SIG-M5 treated with dmso at 0.1 percent for 504 hours (cell line): Measurements from ENCODE around the gene ANKRD44.
"Not testable (repeated sequence)": the region's sequence is repeated elsewhere in the genome, so short reads cannot be mapped to it uniquely, and the experiment has no call there.

ENCODE experiments used
- DNase-seq: peaks from one replicate; lab custom pipeline; 2025; ENCODE audit not compliant: unreplicated experiment; lab: John Stamatoyannopoulos, UW

ANKRD44 gene

DNA sequence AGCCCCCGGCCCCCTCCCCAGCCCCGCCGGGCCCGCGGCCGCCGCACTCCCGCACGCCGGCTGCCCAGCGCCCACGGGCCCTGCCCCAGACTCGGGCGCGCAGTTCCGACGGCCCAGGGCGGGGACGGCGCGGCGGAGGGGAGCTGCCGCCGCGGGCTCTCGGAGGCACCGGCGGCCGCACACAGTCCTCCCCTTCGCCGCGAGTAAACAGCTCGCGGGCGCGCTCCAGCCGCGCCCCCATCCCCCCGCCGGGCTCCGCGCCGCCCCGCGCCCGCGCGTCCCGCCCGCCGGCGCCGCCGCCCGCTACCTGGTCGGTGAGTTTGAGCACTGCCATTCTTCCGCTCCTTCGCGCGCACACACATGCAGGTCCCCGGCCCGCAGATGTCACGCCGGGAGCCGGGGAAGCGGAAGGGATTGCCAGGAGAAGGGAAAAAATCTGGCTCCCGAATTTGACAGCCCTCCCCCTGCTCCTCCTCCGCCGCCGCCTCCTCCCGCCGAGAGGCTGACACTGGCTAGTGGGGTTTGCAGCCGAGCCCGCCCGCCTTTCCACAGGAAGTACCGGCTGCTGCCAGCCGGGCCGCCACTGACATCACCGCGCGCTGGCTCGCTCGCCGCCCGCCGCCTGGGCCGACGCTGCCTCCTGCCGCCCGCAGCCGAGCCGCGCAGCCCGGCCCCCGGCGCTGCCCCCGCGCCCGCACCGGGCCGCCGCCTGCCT lies at the start of gene ANKRD44:
Gene ANKRD44 (minus strand): TSS at position 510 of the 715 bp plus-strand sequence. CDS start 176 bp downstream, at position 334.
- peak; percentile 85 for DNase-seq

- no peak for DNase-seq
Observed at GRCh38 chr2:197359859-197360258, 49.3 kb upstream of the ANKRD44 start.

DNA sequence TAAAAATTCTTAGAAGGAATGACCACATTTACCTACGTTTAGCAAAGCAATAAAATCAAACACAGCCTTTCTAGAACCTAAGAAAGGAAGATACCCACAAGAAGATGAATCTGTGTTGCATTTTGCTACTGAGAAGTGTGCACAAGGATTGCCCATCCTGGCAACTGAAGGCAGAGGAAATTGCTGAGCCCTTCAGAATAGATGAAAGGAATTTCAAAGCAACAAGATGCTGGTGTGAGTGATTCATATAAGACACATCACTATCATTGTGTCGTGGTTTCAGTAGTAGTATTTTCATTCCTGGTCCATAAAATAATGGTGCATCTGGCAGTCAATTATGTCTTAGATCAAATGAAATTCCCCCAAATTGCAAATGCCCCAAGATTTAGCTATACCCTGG lies 48.4 kb upstream of the ANKRD44 start:
- no peak for DNase-seq

DNA sequence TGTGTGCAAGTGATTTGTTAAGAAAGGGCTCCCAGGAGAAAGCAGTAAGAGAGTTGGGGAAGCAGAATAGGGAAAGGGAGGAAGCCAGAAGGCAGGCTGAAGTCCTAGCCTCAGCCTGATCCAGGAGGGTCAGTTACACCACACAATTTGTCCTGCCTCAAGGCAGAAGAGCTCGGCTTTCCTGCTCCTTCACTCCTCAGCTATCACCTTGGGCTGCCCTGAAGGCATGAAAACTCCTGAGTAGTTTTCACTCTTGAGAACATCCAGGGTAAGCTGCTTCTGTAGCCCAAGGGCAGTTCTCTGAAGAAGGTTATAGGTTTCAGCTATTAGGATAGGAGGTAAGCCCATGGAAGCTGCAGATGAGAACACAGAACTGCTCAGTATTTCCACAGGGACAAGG lies 47.4 kb upstream of the ANKRD44 start:
- no peak for DNase-seq

- DNase-seq = peak; percentile 32
Observed at GRCh38 chr2:197356136-197356535, 45.6 kb upstream of the ANKRD44 start.

GRCh38 chr2:197354169-197354558 lies 43.6 kb upstream of the ANKRD44 start:
- DNase-seq = no peak

DNA sequence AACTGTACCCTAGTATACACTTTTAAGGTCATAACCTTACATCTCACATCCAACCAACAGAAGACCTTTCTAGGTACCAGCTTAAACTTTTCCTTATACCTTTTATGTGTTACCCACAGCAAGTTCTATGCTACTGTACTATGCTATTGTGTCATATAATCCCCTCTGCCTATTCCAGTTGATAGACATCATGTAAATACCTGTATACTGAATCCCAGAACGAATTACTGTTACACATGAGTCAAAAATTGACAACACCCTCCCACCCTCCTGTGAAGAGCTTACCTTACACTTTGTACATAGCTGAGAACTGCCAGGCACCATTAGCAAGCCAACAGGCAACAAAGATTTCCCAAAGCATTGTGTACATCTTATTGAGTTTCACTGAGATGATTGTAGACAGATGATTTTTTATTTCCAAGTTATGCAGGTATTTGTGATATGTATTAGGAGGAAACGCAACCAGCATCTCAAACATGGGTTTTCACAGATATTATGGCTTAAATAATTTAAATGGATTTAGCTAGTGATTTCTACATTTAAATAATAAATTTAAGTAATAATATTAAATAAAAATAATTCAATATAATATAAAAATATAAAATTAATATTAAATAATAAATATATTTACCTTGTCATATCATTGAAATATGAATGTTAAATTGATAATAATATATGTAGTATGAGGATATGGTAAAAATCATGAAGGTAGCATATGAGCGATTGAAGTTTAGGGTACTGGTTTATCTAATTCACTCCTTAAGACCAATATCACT lies 43.0 kb upstream of the ANKRD44 start:
- DNase-seq = no peak

DNA sequence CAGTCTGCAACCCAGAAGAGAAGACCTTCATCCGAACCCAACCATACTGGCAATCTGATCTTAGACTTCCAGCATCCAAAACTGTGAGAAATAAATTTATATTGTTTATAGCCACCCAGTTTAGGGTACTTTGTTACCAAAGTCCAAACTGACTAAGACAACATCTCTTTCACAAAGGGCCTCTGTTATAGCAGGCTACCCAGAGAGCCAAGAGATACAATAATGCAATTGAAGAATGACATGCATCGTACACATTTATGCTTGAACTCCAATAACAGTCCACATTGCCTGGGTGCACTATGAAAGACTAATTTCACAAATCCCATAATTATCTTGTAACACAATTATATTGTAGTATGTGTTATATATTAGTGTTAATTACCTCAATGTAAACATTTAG lies 39.1 kb upstream of the ANKRD44 start:
- no peak for DNase-seq

GRCh38 chr2:197348721-197349360 lies 38.3 kb upstream of the ANKRD44 start:
- DNase-seq = no peak

GRCh38 chr2:197345846-197346370 lies 35.3 kb upstream of the ANKRD44 start:
- DNase-seq = no peak

- not testable (repeated sequence) for DNase-seq
Observed at GRCh38 chr2:197343968-197344367, 33.4 kb upstream of the ANKRD44 start.

DNA sequence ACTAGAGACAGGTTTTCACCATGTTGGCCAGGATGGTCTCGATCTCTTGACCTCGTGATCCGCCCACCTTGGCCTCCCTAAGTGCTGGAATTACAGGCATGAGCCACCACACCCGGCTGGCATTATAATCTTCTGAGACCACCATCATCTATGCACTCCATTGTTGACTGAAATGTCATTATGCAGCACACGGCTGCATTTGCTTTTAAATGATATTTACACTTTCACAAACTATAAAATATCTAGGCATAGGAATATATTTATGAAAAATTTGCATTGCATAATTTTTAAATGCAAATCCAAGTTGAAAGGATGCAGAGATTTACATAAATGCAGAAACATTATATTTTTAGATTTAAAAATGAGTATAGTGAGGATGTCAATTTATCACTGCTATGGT lies 30.0 kb upstream of the ANKRD44 start:
- DNase-seq = no peak

GRCh38 chr2:197339496-197340220 lies 29.1 kb upstream of the ANKRD44 start:
- no peak for DNase-seq

GRCh38 chr2:197339016-197339415 lies 28.4 kb upstream of the ANKRD44 start:
- DNase-seq = no peak

- no peak for DNase-seq
Observed at GRCh38 chr2:197332641-197333040, 22.1 kb upstream of the ANKRD44 start.

- DNase-seq = no peak
Observed at GRCh38 chr2:197328461-197328860, 17.9 kb upstream of the ANKRD44 start.

DNA sequence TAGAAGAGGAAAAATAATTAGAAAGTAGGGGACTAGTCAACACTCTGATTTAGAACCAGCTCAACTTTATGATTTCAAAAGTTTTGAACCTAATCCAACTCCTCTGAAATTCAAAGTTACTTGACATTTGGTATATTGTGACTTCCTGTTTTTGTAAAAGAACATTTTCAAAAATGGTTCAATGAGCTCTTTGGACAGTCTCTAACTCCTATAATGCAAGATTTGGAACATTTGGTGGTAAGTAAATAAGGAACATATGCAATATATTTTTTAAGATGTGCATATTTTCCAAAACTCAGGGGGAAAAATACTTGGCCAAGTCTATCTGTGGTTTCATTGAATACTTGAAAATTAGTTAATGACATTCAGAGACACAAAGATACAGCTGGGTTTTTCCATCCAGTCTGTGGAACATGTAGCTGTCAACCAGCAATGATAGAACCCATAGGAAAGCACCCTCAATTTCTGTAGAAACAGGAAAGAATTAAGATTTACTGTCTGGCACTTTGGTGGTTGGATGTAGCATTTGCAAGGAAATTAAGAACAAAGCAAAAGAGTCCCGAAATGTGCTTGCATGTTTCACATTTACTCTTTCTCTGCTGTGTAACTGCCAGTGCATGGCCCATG lies 17.0 kb upstream of the ANKRD44 start:
- no peak for DNase-seq

GRCh38 chr2:197327073-197327471 lies 16.5 kb upstream of the ANKRD44 start:
- no peak for DNase-seq

DNA sequence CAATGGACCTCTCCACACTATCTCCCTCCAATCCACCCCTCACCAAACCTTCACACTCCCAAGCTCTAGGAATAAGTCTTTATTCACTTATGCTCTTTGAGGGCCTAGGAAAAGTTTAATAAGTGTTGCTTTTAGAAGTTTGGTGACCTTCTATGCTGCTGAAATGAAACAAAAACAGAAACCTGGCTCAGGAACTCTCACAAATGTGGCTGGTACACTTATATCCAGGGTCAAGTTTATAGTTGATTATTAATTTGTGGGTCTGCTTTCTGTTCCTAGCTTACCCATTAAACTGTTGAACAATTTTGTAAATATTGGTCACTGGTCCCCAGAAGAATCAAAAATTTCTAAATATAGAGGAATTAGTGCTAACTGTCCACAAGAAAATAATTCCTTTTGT lies 14.2 kb upstream of the ANKRD44 start:
- no peak for DNase-seq
